Measurements from ENCODE around the gene RAD50.
A peak's percentile ranks its signal among the peaks of the same experiment; 100 is the strongest.

Gene RAD50

GRCh38 chr5:132526290-132526973 lies 30.3 kb upstream of the RAD50 start (continued):
- TF ChIP-seq ZFP30 (CRISPR knock-in tag; IDR thresholded peaks at IDR 0.05) = no peak
- TF ChIP-seq ARNTL (CRISPR knock-in tag; IDR thresholded peaks at IDR 0.05; ENCODE audit: borderline replicate concordance, low read depth) = no peak
- TF ChIP-seq TCF4 (CRISPR knock-in tag; IDR thresholded peaks at IDR 0.05; ENCODE audit: borderline replicate concordance) = no peak
- no peak for TF ChIP-seq CSRNP3 (CRISPR knock-in tag; IDR thresholded peaks at IDR 0.05)
- no peak for TF ChIP-seq CREB5 (CRISPR knock-in tag; IDR thresholded peaks at IDR 0.05; ENCODE audit: low read depth)

- TF ChIP-seq ARNTL (CRISPR knock-in tag; IDR thresholded peaks at IDR 0.05; ENCODE audit: borderline replicate concordance, low read depth) = no peak
- no peak for TF ChIP-seq TOX (CRISPR knock-in tag; IDR thresholded peaks at IDR 0.05; ENCODE audit: borderline replicate concordance)
- peak; percentile 27 for ATAC-seq
Measured at GRCh38 chr5:132526974-132527564, 29.7 kb upstream of the RAD50 start.

- TF ChIP-seq CREB5 (CRISPR knock-in tag; IDR thresholded peaks at IDR 0.05; ENCODE audit: low read depth) (no peak), ZNF8 (CRISPR knock-in tag; IDR thresholded peaks at IDR 0.05) (no peak), CSDC2 (CRISPR knock-in tag; IDR thresholded peaks at IDR 0.05) (no peak), ZNF565 (CRISPR knock-in tag; conservative IDR thresholded peaks at IDR 0.05; ENCODE audit: low read depth) (no peak), BACH2 (CRISPR knock-in tag; IDR thresholded peaks at IDR 0.05; ENCODE audit: borderline replicate concordance) (no peak), ISL1 (CRISPR knock-in tag; IDR thresholded peaks at IDR 0.05) (no peak), RARB (CRISPR knock-in tag; IDR thresholded peaks at IDR 0.05) (no peak), TCF4 (CRISPR knock-in tag; IDR thresholded peaks at IDR 0.05; ENCODE audit: borderline replicate concordance) (no peak), ZFP3 (CRISPR knock-in tag; IDR thresholded peaks at IDR 0.05) (no peak), ARNTL (CRISPR knock-in tag; IDR thresholded peaks at IDR 0.05; ENCODE audit: borderline replicate concordance, low read depth) (no peak), ZNF70 (CRISPR knock-in tag; IDR thresholded peaks at IDR 0.05) (no peak), PPARA (CRISPR knock-in tag; IDR thresholded peaks at IDR 0.05; ENCODE audit: borderline replicate concordance) (no peak), SNAI2 (CRISPR knock-in tag; IDR thresholded peaks at IDR 0.05) (no peak), GLIS3 (CRISPR knock-in tag; IDR thresholded peaks at IDR 0.05) (no peak)
- ATAC-seq = no peak
Measured at GRCh38 chr5:132528021-132528420, 28.8 kb upstream of the RAD50 start.

- no peak for ATAC-seq
- TF ChIP-seq TCF4 (CRISPR knock-in tag; IDR thresholded peaks at IDR 0.05; ENCODE audit: borderline replicate concordance) = no peak
- TF ChIP-seq ZC3H10 (CRISPR knock-in tag; IDR thresholded peaks at IDR 0.05) = no peak
- TF ChIP-seq ZFP3 (CRISPR knock-in tag; IDR thresholded peaks at IDR 0.05) = no peak
- no peak for TF ChIP-seq ZNF8 (CRISPR knock-in tag; IDR thresholded peaks at IDR 0.05)
- no peak for TF ChIP-seq ZFP30 (CRISPR knock-in tag; IDR thresholded peaks at IDR 0.05)
- TF ChIP-seq ZNF565 (CRISPR knock-in tag; conservative IDR thresholded peaks at IDR 0.05; ENCODE audit: low read depth) = no peak
- no peak for TF ChIP-seq ESRRG (CRISPR knock-in tag; IDR thresholded peaks at IDR 0.05)
- no peak for TF ChIP-seq OSR1 (CRISPR knock-in tag; IDR thresholded peaks at IDR 0.05)
- TF ChIP-seq POU6F1 (CRISPR knock-in tag; IDR thresholded peaks at IDR 0.05; ENCODE audit: borderline replicate concordance, low read depth) = no peak
- TF ChIP-seq SNAI2 (CRISPR knock-in tag; IDR thresholded peaks at IDR 0.05) = no peak
- no peak for TF ChIP-seq ISL1 (CRISPR knock-in tag; IDR thresholded peaks at IDR 0.05)
- no peak for TF ChIP-seq ARNTL (CRISPR knock-in tag; IDR thresholded peaks at IDR 0.05; ENCODE audit: borderline replicate concordance, low read depth)
- TF ChIP-seq RARB (CRISPR knock-in tag; IDR thresholded peaks at IDR 0.05) = no peak
Measured at GRCh38 chr5:132528866-132529634, 27.7 kb upstream of the RAD50 start.

Measured in SK-N-SH treated with all-trans-retinoic acid at 6 μM for 48 hours (cell line).